ENCODE data around the gene MBP. TPM values are rescaled to one million over a fixed set of nuclear protein-coding genes. Genes with fewer than 3 reads are reported as not detected.

Gene MBP
- total and polyA plus RNA-seq, 3 experiments from 2014 or later: 59.5 to 196 (median 60.0) TPM

DNA sequence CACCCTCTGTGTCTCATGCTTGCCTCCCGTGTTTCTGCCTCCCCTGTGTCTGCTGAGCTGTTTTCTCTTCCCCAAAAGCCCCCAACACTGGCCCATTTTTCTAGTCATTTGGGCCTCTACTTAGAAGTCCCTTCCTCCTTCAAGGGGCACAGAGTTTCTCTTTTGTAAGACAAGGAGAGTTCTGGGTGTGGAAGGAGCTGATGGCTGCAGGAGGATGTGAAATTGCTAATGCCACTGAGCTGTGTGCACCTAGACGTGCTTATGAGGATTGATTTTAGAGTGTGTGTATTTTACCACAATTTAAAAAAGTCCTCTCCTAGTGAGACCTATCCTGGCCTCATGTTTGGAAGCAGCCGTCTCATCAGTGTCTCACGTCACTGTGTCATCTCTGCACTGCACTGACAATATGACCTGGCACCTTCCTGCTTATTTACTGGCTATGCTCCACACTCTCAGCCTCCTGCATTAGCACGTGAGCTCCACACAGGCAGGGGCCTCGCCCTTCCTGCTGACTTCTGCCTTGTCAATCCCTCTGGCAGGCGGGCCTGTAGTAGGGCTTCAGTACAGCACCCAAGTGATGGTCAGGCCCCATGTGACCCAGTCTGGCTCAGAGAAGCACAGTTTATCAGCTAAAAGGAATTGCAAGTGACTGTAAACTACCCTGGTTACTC, 8.0 kb upstream of the MBP start:
- H3K27ac Mint-ChIP-seq: peak overlapping the region in 7 of 8 donors; percentile 69 to 88 (median 80)
- ChIA-PET CTCF (interaction anchor here (1.1 to 1.6 kb wide), 4 partner anchors 16 to 94 kb away, joined by 3 to 4 read pairs (median 3); no protein-coding TSS in a partner anchor), POLR2A (interaction anchor here (1.4 kb wide), 1 partner anchor 9 kb away, joined by 4 read pairs; no protein-coding TSS in a partner anchor)
- Histone ChIP-seq H3K27me3 (ENCODE audit: insufficient read depth, low read length, poor library complexity, severe bottlenecking) (no peaks in the 10 kb centered on the region), H3K27ac (ENCODE audit: low read depth, low read length) (no peak overlapping the region), H3K36me3 (ENCODE audit: insufficient read depth, low read length) (no peaks in the 10 kb centered on the region), H3K9me3 (ENCODE audit: low read length) (no peaks in the 10 kb centered on the region), H3K4me1 (ENCODE audit: insufficient read depth, low read length) (peaks cover 22% of the 10 kb centered on the region), H3K4me3 (ENCODE audit: low read length) (no peak overlapping the region)
- peaks cover 2 to 22% (median 14%) of the 10 kb centered on the region in 5 donors for H3K9me3 Mint-ChIP-seq
- DNase-seq: peak in 1 of 5 donors; percentile 36
- no peaks in the 10 kb centered on the region for H3K27me3 Mint-ChIP-seq
- peaks cover 36 to 47% (median 43%) of the 10 kb centered on the region in 3 donors for H3K4me1 Mint-ChIP-seq
- H3K4me3 Mint-ChIP-seq: peak overlapping the region in 2 of 7 donors; percentile 45 to 51
- H3K36me3 Mint-ChIP-seq: peaks cover 0 to 25% (median 2%) of the 10 kb centered on the region in 3 donors

- peaks cover 35 to 45% (median 43%) of the 10 kb centered on the region in 3 donors for H3K4me1 Mint-ChIP-seq
- H3K36me3 Mint-ChIP-seq: peaks cover 0 to 25% (median 2%) of the 10 kb centered on the region in 3 donors
- POLR2A ChIA-PET: interaction anchor here (1.4 kb wide), 1 partner anchor 9 kb away, joined by 4 read pairs; no protein-coding TSS in a partner anchor
- H3K4me3 Mint-ChIP-seq: peak overlapping the region in 1 of 7 donors; percentile 8
- CTCF ChIA-PET: interaction anchor here (1.1 to 1.6 kb wide), 3 partner anchors 16 to 83 kb away, joined by 3 to 4 read pairs (median 3); no protein-coding TSS in a partner anchor
- peak overlapping the region in 7 of 8 donors; percentile 69 to 88 (median 80) for H3K27ac Mint-ChIP-seq
- H3K9me3 Mint-ChIP-seq: peaks cover 2 to 22% (median 14%) of the 10 kb centered on the region in 5 donors
- DNase-seq: no peak
- Histone ChIP-seq H3K9me3 (ENCODE audit: low read length) (no peaks in the 10 kb centered on the region), H3K36me3 (ENCODE audit: insufficient read depth, low read length) (no peaks in the 10 kb centered on the region), H3K27me3 (ENCODE audit: insufficient read depth, low read length, poor library complexity, severe bottlenecking) (no peaks in the 10 kb centered on the region), H3K27ac (ENCODE audit: low read depth, low read length) (no peak overlapping the region), H3K4me3 (ENCODE audit: low read length) (no peak overlapping the region), H3K4me1 (ENCODE audit: insufficient read depth, low read length) (peaks cover 22% of the 10 kb centered on the region)
- no peaks in the 10 kb centered on the region for H3K27me3 Mint-ChIP-seq
Observed at GRCh38 chr18:77140030-77140429, 7.4 kb upstream of the MBP start.

DNA sequence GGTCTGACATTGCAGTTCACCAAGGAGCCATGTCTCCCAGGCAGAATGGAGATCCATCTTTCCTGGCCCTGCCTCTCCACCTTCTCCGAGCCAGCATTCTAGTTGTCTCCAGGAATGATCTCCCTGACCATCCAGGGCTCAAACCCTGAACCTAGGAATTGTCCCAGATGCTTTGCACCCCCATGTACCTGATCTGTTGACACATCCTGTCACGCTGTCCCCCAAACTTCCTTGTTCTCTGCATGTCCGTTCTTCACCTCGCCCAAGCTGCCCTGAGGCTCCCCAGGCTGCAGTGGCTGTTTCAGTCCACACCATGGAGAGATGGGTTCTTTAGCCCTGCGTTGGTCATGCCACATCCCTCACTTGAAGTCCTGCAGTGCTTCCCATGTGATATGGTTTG, 7.0 kb upstream of the MBP start:
- no peaks in the 10 kb centered on the region for H3K27me3 ChIP-seq (ENCODE audit: insufficient read depth, low read length, poor library complexity, severe bottlenecking)

GRCh38 chr18:77138270-77138669, 5.7 kb upstream of the MBP start:
- Mint-ChIP-seq H3K27me3 (no peaks in the 10 kb centered on the region), H3K4me3 (no peak overlapping the region), H3K4me1 (peaks cover 40 to 48% (median 46%) of the 10 kb centered on the region in 3 donors), H3K36me3 (peaks cover 0 to 14% (median 2%) of the 10 kb centered on the region in 3 donors), H3K9me3 (peaks cover 2 to 13% (median 12%) of the 10 kb centered on the region in 5 donors), H3K27ac (no peak overlapping the region)
- POLR2A ChIA-PET: no interaction called here
- H3K4me3 ChIP-seq (ENCODE audit: low read length): no peak overlapping the region
- CTCF ChIA-PET: interaction anchor here (0.7 to 1.1 kb wide), 4 partner anchors 16 to 138 kb away, joined by 3 to 4 read pairs (median 4); no protein-coding TSS in a partner anchor
- H3K27me3 ChIP-seq (ENCODE audit: insufficient read depth, low read length, poor library complexity, severe bottlenecking): no peaks in the 10 kb centered on the region
- peaks cover 37% of the 10 kb centered on the region for H3K4me1 ChIP-seq (ENCODE audit: insufficient read depth, low read length)
- DNase-seq: no peak
- H3K36me3 ChIP-seq (ENCODE audit: insufficient read depth, low read length): no peaks in the 10 kb centered on the region
- H3K9me3 ChIP-seq (ENCODE audit: low read length): no peaks in the 10 kb centered on the region
- H3K27ac ChIP-seq (ENCODE audit: low read depth, low read length): no peak overlapping the region

More for the DNA sequence above, 7.0 kb upstream of the MBP start:
- Mint-ChIP-seq H3K27me3 (no peaks in the 10 kb centered on the region), H3K4me1 (peaks cover 33 to 44% (median 42%) of the 10 kb centered on the region in 3 donors), H3K4me3 (peak overlapping the region in 1 of 7 donors; percentile 8), H3K36me3 (peaks cover 0 to 22% (median 2%) of the 10 kb centered on the region in 3 donors), H3K27ac (peak overlapping the region in 4 of 8 donors; percentile 7 to 80 (median 52)), H3K9me3 (peaks cover 2 to 22% (median 14%) of the 10 kb centered on the region in 5 donors)
- Histone ChIP-seq H3K27ac (ENCODE audit: low read depth, low read length) (no peak overlapping the region), H3K4me3 (ENCODE audit: low read length) (no peak overlapping the region), H3K36me3 (ENCODE audit: insufficient read depth, low read length) (no peaks in the 10 kb centered on the region), H3K4me1 (ENCODE audit: insufficient read depth, low read length) (peaks cover 23% of the 10 kb centered on the region), H3K9me3 (ENCODE audit: low read length) (no peaks in the 10 kb centered on the region)
- no peak for DNase-seq
- ChIA-PET CTCF (interaction anchor here (0.6 to 1.6 kb wide), 3 partner anchors 37 to 82 kb away, joined by 3 to 4 read pairs (median 3); no protein-coding TSS in a partner anchor), POLR2A (interaction anchor here (1.4 kb wide), 1 partner anchor 8 kb away, joined by 4 read pairs; no protein-coding TSS in a partner anchor)

- Histone ChIP-seq H3K4me3 (ENCODE audit: low read length) (no peak overlapping the region), H3K9me3 (ENCODE audit: low read length) (no peaks in the 10 kb centered on the region), H3K27ac (ENCODE audit: low read depth, low read length) (no peak overlapping the region), H3K27me3 (ENCODE audit: insufficient read depth, low read length, poor library complexity, severe bottlenecking) (no peaks in the 10 kb centered on the region), H3K4me1 (ENCODE audit: insufficient read depth, low read length) (peaks cover 41% of the 10 kb centered on the region), H3K36me3 (ENCODE audit: insufficient read depth, low read length) (no peaks in the 10 kb centered on the region)
- Mint-ChIP-seq H3K27me3 (no peaks in the 10 kb centered on the region), H3K9me3 (peaks cover 2 to 12% (median 8%) of the 10 kb centered on the region in 5 donors), H3K4me1 (peaks cover 40 to 48% (median 47%) of the 10 kb centered on the region in 3 donors), H3K36me3 (peaks cover 0 to 11% (median 2%) of the 10 kb centered on the region in 3 donors), H3K4me3 (peak overlapping the region in 1 of 7 donors; percentile 29), H3K27ac (no peak overlapping the region)
- no peak for DNase-seq
- ChIA-PET POLR2A (no interaction called here), CTCF (interaction anchor here (0.8 to 1.1 kb wide), 3 partner anchors 15 to 137 kb away, joined by 3 to 4 read pairs (median 4); no protein-coding TSS in a partner anchor)
Observed at GRCh38 chr18:77137851-77138250, 5.3 kb upstream of the MBP start.

- peak overlapping the region in 1 of 7 donors; percentile 56 for H3K4me3 Mint-ChIP-seq
- H3K36me3 Mint-ChIP-seq: peaks cover 0 to 3% (median 0%) of the 10 kb centered on the region in 3 donors
- Histone ChIP-seq H3K27me3 (ENCODE audit: insufficient read depth, low read length, poor library complexity, severe bottlenecking) (no peaks in the 10 kb centered on the region), H3K36me3 (ENCODE audit: insufficient read depth, low read length) (no peaks in the 10 kb centered on the region), H3K9me3 (ENCODE audit: low read length) (no peaks in the 10 kb centered on the region), H3K4me1 (ENCODE audit: insufficient read depth, low read length) (peaks cover 42% of the 10 kb centered on the region), H3K4me3 (ENCODE audit: low read length) (no peak overlapping the region), H3K27ac (ENCODE audit: low read depth, low read length) (no peak overlapping the region)
- H3K27ac Mint-ChIP-seq: peak overlapping the region in 2 of 8 donors; percentile 13 to 47
- ChIA-PET CTCF (interaction anchor here (1.1 kb wide), 1 partner anchor 133 kb away, joined by 3 read pairs; no protein-coding TSS in a partner anchor), POLR2A (no interaction called here)
- H3K9me3 Mint-ChIP-seq: peaks cover 0 to 4% (median under 1%) of the 10 kb centered on the region in 5 donors
- DNase-seq: no peak
- peaks cover 37 to 44% (median 43%) of the 10 kb centered on the region in 3 donors for H3K4me1 Mint-ChIP-seq
- H3K27me3 Mint-ChIP-seq: no peaks in the 10 kb centered on the region
Observed at GRCh38 chr18:77136871-77137665, 4.5 kb upstream of the MBP start.

GRCh38 chr18:77136076-77136718, 3.6 kb upstream of the MBP start:
- H3K4me1 Mint-ChIP-seq: peaks cover 34 to 36% (median 35%) of the 10 kb centered on the region in 3 donors
- H3K4me1 ChIP-seq (ENCODE audit: insufficient read depth, low read length): peaks cover 38% of the 10 kb centered on the region
- H3K27ac Mint-ChIP-seq: no peak overlapping the region
- no peak overlapping the region for H3K4me3 ChIP-seq (ENCODE audit: low read length)
- POLR2A ChIA-PET: no interaction called here
- no peaks in the 10 kb centered on the region for H3K36me3 ChIP-seq (ENCODE audit: insufficient read depth, low read length)
- H3K27me3 ChIP-seq (ENCODE audit: insufficient read depth, low read length, poor library complexity, severe bottlenecking): no peaks in the 10 kb centered on the region
- H3K36me3 Mint-ChIP-seq: peaks cover 0 to 3% (median 0%) of the 10 kb centered on the region in 3 donors
- DNase-seq: no peak
- no peaks in the 10 kb centered on the region for H3K9me3 Mint-ChIP-seq
- H3K9me3 ChIP-seq (ENCODE audit: low read length): no peaks in the 10 kb centered on the region
- CTCF ChIA-PET: no interaction called here
- H3K27ac ChIP-seq (ENCODE audit: low read depth, low read length): no peak overlapping the region
- H3K27me3 Mint-ChIP-seq: no peaks in the 10 kb centered on the region
- peak overlapping the region in 1 of 7 donors; percentile 89 for H3K4me3 Mint-ChIP-seq

Measured in CD8-positive, alpha-beta memory T cell (primary cell).